Measurements from ENCODE around the gene CDH9. TPM values are rescaled to one million over a fixed set of nuclear protein-coding genes. Genes with fewer than 3 reads are reported as not detected.

The CDH9 gene
- total and polyA plus RNA-seq, 9 donors = not detected

GRCh38 chr5:26945901-26946300 is 92.5 kb downstream of the CDH9 start:
- intact Hi-C loops (cut with DNase I) = no loop called here
- Histone ChIP-seq H3K4me3 (no peak overlapping the region), H3K4me1 (ENCODE audit: insufficient read depth) (no peaks in the 10 kb centered on the region), H3K9me3 (no peaks in the 10 kb centered on the region), H3K27ac (no peak overlapping the region), H3K27me3 (no peaks in the 10 kb centered on the region), H3K36me3 (no peaks in the 10 kb centered on the region)
- no peak for DNase-seq
- TF ChIP-seq POLR2A (IDR thresholded peaks at IDR 0.05) (no peak), EP300 (IDR thresholded peaks at IDR 0.05) (no peak)
- TF ChIP-seq, protein P1, sequence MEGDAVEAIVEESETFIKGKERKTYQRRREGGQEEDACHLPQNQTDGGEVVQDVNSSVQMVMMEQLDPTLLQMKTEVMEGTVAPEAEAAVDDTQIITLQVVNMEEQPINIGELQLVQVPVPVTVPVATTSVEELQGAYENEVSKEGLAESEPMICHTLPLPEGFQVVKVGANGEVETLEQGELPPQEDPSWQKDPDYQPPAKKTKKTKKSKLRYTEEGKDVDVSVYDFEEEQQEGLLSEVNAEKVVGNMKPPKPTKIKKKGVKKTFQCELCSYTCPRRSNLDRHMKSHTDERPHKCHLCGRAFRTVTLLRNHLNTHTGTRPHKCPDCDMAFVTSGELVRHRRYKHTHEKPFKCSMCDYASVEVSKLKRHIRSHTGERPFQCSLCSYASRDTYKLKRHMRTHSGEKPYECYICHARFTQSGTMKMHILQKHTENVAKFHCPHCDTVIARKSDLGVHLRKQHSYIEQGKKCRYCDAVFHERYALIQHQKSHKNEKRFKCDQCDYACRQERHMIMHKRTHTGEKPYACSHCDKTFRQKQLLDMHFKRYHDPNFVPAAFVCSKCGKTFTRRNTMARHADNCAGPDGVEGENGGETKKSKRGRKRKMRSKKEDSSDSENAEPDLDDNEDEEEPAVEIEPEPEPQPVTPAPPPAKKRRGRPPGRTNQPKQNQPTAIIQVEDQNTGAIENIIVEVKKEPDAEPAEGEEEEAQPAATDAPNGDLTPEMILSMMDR (IDR thresholded peaks at IDR 0.05) = no peak

DNA sequence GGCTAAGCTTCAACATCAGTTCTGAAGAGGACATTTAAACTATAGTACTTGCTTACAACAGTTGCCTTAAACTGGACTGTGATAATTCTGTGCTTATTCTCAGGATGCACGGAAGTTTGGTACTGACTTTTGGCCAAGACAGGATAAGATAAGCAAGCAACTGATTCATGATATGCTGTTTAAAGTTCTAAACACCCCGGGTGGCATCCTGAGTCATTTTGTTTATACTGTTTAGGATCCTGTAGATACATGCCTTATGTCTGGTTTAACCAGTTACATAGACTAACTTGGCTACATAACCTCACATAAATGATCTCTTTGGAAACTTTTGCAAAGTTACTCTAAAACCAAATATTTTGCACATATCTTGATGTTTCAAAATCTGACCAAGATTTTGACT is 95.9 kb downstream of the CDH9 start:
- intact Hi-C loops (cut with DNase I) = no loop called here
- WGBS, 3 donors = 13 to 38% (median 17%) methylated on average over 2 of the region's 2 CpGs

DNA sequence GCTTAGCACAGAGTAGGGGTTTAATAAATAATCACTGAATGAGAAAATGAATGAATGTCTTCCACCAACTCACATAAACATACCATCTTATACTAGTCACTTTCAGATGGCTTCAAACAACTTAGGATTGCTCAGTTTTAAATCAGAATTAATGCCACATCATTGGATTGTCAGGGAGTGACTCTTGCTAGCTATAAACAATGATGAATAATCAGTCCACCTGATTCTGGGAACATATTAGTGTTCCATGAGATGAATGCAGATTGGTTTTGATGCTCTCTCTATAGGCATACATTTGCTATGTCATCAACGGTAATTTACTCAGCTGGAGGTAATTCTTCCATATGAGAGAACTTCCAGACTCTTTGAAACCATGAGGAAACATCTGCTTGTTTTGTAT is 97.4 kb downstream of the CDH9 start:
- no peaks in the 10 kb centered on the region for H3K4me1 ChIP-seq (ENCODE audit: insufficient read depth)
- no peaks in the 10 kb centered on the region for H3K27me3 ChIP-seq
- intact Hi-C loops (cut with DNase I) = no loop called here
- H3K27ac ChIP-seq = no peak overlapping the region
- 66 to 81% (median 75%) methylated on average over 1 of the region's 1 CpG for WGBS, 3 donors
- no peaks in the 10 kb centered on the region for H3K36me3 ChIP-seq
- DNase-seq = no peak
- TF ChIP-seq, protein P1 (IDR thresholded peaks at IDR 0.05) = no peak
- TF ChIP-seq POLR2A (IDR thresholded peaks at IDR 0.05) = no peak
- TF ChIP-seq EP300 (IDR thresholded peaks at IDR 0.05) = no peak
- H3K9me3 ChIP-seq = no peaks in the 10 kb centered on the region
- H3K4me3 ChIP-seq = no peak overlapping the region

More for the DNA sequence above, 95.9 kb downstream of the CDH9 start:
- H3K9me3 ChIP-seq = no peaks in the 10 kb centered on the region
- TF ChIP-seq POLR2A (IDR thresholded peaks at IDR 0.05) (no peak), EP300 (IDR thresholded peaks at IDR 0.05) (no peak)
- TF ChIP-seq, protein P1 (IDR thresholded peaks at IDR 0.05) = no peak
- H3K27ac ChIP-seq = no peak overlapping the region
- H3K4me1 ChIP-seq (ENCODE audit: insufficient read depth) = no peaks in the 10 kb centered on the region
- H3K27me3 ChIP-seq = no peaks in the 10 kb centered on the region
- H3K36me3 ChIP-seq = no peaks in the 10 kb centered on the region
- H3K4me3 ChIP-seq = no peak overlapping the region
- no peak for DNase-seq

GRCh38 chr5:26932238-26932637 is 106.1 kb downstream of the CDH9 start:
- 59 to 77% (median 62%) methylated on average over 2 of the region's 2 CpGs for WGBS, 3 donors
- Histone ChIP-seq H3K27ac (no peak overlapping the region), H3K36me3 (no peaks in the 10 kb centered on the region), H3K4me1 (ENCODE audit: insufficient read depth) (no peaks in the 10 kb centered on the region), H3K27me3 (no peaks in the 10 kb centered on the region), H3K4me3 (no peak overlapping the region), H3K9me3 (no peaks in the 10 kb centered on the region)
- DNase-seq = no peak
- intact Hi-C loops (cut with DNase I) = no loop called here
- TF ChIP-seq POLR2A (IDR thresholded peaks at IDR 0.05) = no peak
- TF ChIP-seq, protein P1 (IDR thresholded peaks at IDR 0.05) = no peak
- no peak for TF ChIP-seq EP300 (IDR thresholded peaks at IDR 0.05)

DNA sequence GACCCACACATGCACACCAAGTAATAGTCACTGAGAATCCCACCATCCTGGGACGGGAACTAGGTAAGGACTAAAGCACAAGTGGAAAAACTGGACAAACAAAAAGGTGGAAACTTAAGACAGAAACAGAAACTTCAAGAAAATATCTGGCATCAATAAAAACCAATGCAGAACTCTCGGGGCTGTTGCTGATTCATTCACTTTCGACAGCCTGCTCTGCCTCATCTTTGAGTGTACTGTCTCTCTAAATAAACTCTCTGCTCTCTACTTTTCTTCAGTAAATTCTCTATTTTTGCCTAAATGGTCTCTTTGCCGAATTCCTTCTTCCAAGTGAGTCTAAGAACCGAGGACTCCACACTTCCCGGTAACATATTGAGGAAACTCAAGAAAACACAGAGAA is 116.9 kb downstream of the CDH9 start:
- Histone ChIP-seq H3K27ac (no peak overlapping the region), H3K4me3 (no peak overlapping the region), H3K27me3 (no peaks in the 10 kb centered on the region), H3K4me1 (ENCODE audit: insufficient read depth) (no peaks in the 10 kb centered on the region), H3K36me3 (no peaks in the 10 kb centered on the region), H3K9me3 (no peaks in the 10 kb centered on the region)
- no peak for DNase-seq
- TF ChIP-seq, protein P1 (IDR thresholded peaks at IDR 0.05) = no peak
- TF ChIP-seq POLR2A (IDR thresholded peaks at IDR 0.05) (no peak), EP300 (IDR thresholded peaks at IDR 0.05) (no peak)
- intact Hi-C loops (cut with DNase I) = no loop called here
- WGBS, 3 donors = 86 to 90% (median 89%) methylated on average over 6 of the region's 6 CpGs
